ENCODE results near the gene CKMT2.
A peak's percentile ranks its signal among the peaks of the same experiment; 100 is the strongest.

CKMT2 gene

DNA sequence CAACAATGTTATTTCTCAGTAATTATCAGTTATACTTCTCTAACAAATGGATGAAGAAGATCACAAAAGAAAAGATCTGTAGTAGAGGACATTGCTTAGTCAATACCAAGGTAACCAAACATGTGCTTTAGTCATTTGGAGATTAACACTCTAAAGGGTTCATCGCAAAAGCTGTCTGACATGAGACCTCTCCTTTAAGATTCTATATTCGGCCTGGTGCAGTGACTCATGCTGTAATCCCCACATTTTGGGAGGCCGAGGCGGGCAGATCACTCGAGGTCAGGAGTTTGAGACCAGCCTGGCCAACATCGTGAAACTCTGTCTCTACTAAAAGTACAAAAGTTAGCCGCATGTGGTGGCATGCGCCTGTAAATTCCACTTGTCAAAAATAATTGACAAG is 18.3 kb upstream of the CKMT2 start:
- DNase-seq (ENCODE audit: insufficient read length, low spot score) (no peak), FAIRE-seq (no peak)

DNA sequence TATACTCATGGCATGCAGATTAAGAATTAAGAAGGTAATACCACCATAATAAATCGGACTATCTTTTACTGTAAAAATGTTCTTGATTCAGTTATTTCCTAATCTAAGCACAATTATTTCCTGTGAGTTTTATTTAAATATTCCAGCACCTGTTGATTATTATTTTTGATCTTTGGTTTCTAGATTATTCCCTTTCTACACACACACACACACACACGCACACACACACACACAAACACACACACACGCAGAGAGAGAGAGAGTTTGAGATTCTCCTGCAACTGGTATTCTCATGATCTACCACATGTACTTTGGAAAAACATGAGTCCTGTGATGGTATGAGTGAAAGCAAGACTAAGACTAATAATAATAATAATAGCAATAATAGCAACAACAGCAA is 17.0 kb upstream of the CKMT2 start:
- DNase-seq (ENCODE audit: insufficient read length, low spot score) (no peak), FAIRE-seq (no peak)

DNA sequence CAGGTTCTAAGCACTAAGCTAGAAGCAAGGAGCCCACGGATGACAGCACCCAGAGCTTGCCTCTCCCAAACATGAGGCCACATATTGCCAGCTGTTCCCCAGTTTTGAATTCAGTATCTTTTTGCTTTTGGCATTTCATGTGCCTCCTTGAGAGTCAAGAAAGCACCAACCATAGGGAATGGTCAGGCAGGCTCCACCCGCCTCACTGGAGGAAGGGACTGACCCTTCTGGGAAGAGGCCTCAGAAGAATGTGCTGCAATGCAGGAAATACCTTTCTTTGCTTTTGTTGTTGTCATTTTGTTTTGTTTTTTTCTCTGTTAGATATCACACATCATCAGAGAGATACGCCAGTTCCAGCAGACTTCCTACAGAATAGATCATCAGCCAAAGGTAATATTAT is 13.7 kb upstream of the CKMT2 start:
- DNase-seq (ENCODE audit: insufficient read length, low spot score) (no peak), FAIRE-seq (no peak)

DNA sequence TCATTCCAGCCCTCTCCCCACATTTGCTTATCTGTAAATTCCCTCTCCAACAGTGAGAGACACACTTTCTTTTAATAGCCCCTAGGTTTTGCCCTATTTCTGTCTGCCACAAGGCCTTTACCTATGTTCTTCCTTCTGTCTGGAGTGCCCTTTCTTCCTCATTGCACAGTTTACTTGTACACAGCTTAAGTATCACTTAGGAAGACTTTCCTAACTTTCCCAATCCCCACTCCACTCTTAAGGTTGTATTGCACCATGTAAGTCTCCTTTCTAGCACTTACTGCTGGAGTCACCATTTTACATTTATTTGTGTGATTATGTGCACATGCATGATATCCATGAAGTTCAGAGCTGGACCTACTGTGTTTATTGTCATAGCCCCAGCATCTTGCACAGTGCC is 10.8 kb upstream of the CKMT2 start:
- DNase-seq (ENCODE audit: insufficient read length, low spot score) (no peak), FAIRE-seq (no peak)

DNA sequence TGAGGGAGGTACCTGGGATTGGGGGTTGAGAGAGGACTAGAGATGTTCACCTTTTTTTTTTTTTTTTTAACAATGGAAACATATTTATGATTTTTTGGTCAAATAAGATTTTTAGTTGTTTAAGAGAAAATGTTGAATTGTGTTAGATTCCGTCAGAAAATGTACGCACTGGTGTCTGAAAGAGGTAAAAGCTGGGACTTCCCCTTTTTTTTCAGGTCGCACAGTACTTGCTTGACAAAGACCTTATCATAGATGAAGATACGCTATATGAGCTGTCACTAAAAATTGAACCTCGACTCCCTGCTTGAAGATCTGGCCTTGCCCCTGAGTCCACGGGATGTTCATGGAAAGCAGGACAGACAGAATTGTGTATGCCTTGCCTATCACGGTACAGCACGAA is 7.7 kb upstream of the CKMT2 start:
- DNase-seq (ENCODE audit: insufficient read length, low spot score) (no peak), FAIRE-seq (no peak)

DNA sequence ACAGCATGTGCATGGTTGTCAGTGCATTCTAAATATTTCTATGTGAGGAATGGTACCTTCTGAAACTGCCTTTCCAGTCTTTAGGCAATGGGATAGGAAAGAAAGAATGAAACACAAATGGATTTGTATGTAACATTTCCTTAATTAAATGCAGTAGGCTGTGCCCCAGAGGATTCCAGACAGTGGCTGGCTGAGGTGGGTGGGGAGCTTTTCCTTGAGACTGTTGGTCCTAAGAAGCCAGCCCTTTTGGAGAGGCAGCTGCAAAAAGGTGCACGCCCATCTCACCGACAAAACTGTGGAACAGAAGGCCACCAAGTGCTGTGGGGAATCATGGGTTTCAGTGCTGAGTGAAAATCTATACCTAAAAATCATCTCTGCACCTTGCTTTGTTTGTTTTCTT is 6.8 kb upstream of the CKMT2 start:
- no peak for DNase-seq (ENCODE audit: insufficient read length, low spot score)
- FAIRE-seq: no peak

DNA sequence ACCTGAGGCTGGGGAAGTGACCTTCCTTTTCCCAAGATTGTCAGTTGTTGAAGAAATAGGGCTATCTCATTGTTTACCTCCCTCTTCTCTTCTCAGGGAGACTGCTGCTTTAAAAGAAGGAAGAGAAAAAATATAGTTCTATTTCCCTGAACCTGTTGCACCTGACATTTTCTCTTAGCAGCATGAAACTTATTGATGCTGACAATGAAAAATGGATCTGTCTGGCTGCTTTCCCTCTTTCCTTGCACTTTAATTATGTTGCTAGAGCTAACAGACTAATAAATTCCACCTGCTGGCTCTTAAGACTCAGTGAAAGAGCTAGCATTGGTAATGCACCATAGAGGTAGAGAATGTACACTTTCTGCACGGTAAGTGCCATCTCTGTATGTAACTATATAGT is 6.2 kb upstream of the CKMT2 start:
- no peak for FAIRE-seq
- no peak for DNase-seq (ENCODE audit: insufficient read length, low spot score)

DNA sequence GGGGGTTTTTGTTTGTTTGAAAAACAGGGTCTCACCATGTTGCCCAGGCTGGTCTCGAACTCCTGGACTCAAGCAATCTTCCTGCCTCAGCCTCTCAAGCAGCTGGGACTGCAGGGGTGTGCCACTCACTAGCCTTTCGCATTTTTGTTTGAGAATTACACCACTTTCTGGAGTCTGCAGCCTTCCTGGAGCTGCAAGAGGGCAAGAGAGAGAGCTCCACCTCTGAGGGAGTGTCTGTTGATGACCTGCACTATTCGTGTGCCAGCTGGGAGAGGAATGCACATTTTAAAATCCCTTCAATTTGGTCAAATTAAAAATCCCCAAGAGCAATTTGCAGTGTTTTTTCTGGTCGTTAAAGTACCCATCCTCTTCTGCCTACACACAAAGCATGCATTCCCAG is 5.0 kb upstream of the CKMT2 start:
- DNase-seq (ENCODE audit: insufficient read length, low spot score) (no peak), FAIRE-seq (no peak)

DNA sequence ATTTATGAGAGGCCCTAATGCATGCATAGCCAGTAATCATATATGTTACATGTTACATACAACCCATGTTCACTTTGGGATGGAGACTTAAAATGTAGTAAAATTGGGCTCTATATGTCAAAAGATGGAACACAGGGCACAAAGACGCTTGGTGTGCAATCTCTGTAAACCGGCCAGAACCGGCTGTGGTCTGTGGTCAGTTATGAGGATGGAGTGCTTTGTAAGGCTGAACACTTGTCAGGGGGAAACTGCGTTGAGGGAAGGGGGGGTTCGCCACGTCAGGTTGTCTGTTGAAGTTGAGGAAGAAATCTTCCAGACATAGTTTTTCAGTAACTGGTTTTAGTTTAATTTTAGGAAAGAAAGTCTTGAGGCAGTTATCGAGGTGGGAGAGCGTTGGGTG is 2.7 kb upstream of the CKMT2 start:
- DNase-seq (ENCODE audit: insufficient read length, low spot score) (no peak), FAIRE-seq (no peak)

DNA sequence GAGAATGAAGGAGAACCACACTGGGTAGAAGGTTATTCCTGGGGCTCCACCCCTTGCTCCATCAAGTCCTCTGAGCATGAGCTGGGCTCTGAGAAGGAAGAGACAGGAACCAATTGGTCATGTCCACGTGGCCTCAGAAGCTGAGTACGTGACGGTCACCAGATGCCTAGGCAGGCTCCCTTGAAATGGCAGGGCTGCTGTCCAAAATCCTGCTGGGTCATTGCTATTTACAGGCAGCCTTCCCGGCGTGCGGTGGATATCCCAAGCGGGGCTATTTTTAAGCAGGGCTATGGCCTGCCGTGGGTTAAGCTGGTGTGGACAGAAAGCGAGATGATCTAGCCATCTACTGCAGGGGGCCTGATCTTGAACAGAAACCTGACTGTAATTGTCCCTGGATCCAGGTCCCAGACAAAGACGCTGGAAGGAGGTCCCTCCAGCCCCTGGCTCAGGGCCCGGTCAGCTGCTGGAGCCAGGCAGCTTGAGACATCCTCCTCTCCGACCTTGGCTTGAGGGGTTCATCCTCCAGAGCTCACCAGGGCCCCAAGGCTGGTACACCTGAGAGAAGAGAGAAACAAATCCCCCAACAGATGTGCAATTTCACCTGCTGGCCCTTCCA is 550 bp upstream of the CKMT2 start:
- no peak for DNase-seq (ENCODE audit: insufficient read length, low spot score)
- FAIRE-seq: no peak

DNA sequence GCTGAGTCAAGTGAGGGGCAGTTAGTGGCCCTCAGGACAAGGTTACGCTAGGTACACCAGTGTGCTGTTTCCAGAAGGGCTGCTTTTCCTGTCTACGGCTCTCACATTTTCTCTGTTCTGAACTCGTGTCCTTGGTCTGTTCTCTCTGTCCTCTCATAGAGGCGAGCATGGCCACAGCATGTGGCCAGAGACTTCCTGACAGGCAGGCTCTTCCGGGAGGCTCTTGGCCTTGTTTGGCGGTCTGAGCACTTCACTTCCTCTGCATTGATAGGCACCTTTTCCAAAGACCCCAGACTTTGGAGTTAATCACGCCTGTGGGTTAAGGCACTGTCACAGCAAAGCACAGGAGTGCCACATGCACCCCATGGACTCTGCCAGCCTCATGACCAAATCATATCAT is 1.2 kb downstream of the CKMT2 start:
- FAIRE-seq (no peak), DNase-seq (ENCODE audit: insufficient read length, low spot score) (no peak)

DNA sequence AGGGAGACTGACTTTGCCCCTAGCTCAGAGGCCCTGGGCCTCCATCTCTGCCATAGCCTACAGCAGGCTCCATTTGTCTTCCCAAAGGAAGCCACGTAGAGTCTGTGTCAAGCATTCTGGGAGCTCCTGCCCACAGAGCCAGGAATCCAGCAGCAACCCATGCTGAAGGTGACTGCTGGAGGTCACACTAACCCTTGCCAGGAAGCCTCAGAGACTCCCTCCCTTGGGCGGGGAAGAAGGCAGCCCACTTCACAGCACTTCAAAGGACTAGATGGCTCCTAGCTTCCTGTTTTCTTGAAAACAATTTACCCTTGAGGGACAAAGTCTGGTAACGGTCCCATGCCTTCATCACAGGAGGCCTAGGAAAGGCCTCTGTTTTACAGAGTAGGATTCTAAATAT is 1.7 kb downstream of the CKMT2 start:
- no peak for FAIRE-seq
- DNase-seq (ENCODE audit: insufficient read length, low spot score): no peak

DNA sequence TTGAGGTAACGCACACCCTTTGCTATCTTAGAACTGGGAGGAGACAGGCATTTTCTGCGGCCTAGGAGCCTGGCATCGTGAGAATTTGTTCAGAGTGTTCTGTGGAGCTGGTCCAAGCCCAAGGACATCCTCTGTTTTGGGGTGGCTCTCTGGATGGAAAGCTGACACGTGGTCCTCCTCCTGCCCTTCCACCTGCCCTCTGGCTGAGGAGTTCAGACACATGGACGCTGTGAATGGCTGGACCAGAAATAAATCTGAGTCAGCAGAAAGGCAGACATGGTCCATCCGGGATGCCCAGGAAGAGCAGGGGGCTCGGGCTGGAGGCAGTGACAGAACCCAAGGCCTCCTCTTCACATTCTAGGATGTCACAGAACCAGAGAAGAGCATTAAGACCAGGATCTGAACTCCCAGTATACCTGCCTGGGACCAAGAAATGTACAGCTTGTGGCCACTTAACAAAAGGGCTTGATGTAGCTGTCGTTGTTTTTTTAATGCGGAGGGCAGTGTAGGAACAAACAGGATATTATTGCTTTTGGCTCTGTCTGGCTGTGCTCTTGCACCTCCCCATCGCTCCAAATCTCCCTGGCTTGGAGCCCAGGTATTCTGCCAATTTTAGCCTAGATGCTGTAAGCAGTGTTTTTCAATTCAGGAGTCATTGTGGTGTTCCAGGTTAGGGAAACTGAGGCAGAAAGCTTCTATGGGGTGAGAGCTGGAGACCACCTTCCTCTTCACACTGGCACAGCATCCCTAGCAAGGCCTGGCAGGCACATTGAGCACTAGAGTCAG is 2.4 kb downstream of the CKMT2 start:
- no peak for FAIRE-seq
- no peak for DNase-seq (ENCODE audit: insufficient read length, low spot score)

DNA sequence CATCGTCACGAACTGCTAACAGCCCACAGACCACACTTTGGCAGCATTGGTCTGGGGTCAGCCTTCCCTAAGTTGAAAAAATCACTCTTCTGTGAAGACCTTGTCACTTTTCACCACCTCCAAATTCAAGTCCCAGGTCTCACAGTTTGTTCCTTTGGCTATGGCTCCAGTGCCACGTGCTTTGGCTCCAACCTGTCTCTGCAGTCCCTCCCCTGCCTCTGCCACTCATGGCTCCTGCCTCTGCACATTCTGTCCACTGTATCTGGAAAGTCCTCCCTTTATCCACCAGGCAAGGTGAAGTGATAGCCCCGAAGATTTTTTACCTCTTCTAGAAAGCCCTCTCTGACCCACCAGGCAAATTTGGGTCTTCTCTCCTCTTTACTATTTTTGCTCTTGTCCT is 5.3 kb downstream of the CKMT2 start:
- DNase-seq (ENCODE audit: insufficient read length, low spot score) (no peak), FAIRE-seq (no peak)

DNA sequence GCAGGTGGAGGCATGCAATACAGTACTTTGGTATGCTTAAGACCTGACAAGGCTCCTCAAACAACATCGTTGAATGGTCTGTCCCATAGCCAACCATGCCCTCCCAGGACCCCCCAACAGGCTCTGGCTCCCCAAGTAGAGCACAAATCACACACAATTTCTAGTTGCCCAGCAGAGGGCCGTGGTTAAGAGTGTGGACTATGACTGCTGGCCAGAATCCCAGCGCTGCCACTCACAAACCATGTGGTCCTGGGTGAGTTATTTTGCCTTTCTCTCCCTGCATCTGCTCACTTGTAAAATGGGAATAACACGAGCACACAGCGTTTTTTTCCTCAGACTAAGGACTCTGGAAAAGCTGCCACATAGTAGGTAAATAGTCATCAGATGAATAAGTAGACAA is 6.5 kb downstream of the CKMT2 start:
- DNase-seq (ENCODE audit: insufficient read length, low spot score): no peak
- FAIRE-seq: no peak

DNA sequence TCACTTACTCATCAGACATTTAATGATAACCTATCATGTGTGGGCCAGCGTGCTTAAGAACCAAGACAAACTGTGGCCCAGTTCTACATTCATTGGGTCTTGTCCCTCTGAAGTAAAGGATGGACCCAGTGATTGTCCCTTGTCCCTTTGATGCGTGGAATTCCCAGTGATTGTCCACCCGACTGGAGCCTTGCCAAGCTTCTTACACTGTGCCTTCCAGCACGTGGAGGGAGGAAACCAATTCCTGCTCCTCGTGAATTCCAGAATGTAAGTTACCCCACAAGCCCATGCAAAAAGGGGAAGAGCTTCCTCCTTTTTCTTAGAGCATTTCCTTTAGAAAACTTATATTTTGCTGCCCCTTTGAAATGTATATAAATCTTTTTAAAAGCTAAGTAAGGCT is 7.9 kb downstream of the CKMT2 start:
- no peak for DNase-seq (ENCODE audit: insufficient read length, low spot score)
- no peak for FAIRE-seq

DNA sequence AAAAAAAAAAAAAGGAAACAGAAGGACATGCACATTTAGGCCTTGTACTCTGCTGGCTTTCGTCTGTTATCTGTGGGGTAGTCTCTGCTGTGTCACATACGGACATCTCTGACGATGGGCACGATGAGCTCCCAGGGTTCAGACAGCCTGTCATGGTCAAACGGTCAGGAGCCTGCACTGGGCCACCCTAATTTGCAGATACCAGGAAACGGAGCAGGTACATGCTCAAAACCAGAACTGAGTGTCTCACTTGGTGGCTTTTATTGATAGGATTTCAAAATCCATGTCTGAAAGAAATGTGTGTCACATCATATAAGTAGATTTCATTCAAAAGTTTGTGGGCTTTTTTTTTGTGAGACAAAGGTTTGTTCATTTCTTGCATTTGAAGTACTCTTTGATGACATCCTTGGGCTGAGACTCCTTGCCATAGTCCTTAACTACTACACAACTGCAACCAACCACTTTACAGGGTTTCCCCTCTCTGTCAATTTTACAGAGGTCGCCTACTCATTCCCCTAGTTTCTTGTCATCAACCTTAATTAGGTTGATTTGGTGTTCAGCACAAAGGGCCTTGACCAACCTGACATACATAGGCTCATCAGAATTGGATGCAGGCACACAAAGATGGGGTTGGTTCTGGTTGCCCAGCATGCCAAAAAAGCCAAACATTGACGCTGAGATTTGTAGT is 9.0 kb downstream of the CKMT2 start:
- DNase-seq (ENCODE audit: insufficient read length, low spot score): no peak
- no peak for FAIRE-seq

DNA sequence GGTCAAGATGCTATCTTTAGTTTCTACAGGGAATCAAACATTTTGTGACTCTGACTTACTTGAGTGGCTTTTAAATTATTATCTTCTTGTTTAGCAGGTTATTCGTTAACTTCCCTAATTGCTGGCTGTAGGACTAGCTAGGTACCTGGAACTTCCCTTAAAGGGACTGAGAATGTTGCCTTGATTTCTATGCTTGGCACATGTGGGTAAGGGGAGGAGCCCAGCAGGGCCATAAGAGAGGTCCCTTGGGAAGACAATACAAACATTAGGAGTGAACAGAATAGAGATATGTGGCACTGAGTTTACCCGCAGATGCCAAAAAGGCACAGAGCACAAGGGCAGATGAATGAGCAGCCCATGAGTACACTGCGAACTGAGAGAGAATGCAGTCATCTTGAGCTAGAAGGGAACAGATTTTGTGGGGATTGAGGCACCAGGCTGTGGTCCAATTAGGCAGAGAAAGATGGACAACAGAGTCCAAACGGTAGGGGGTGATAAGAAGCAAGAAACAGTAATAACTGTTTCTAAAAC is 9.8 kb downstream of the CKMT2 start:
- DNase-seq (ENCODE audit: insufficient read length, low spot score) (no peak), FAIRE-seq (no peak)

DNA sequence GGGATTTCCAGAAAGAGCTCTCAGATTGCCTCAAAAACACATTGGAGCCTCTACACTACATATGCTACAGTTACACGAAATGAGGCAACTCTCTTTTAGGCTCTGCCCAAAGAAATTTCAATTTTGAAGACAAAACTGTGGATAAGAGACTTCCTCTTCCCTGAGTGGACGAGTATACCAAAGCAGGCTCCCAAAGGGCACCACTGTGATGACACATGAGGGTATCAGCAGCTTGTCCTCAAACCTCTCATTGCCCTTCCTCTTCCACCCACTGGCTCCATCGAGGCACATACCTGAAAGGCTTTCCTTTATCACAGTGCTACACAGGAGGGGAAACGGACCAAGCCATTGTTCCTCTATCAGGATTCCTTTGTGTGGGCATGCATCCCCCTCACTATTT is 11.3 kb downstream of the CKMT2 start:
- peak; percentile 4 for FAIRE-seq
- no peak for DNase-seq (ENCODE audit: insufficient read length, low spot score)

DNA sequence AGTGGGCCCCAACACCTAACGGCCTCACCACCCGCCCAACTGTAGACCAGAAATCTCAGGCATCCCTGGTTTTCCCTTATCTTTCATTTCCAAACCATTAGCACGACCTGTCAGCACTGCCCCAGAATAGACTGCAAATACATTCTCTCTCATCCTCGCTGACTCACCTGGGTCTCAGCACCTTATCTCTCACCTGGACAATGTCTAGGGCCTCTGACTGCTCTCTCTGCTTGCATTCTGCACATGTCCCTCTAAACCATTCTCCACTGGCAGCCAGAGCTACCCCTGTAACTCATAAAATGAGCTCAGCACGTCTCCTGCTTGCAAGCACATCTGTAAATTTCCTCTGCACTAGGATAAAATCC is 12.7 kb downstream of the CKMT2 start:
- DNase-seq (ENCODE audit: insufficient read length, low spot score): no peak
- no peak for FAIRE-seq

DNA sequence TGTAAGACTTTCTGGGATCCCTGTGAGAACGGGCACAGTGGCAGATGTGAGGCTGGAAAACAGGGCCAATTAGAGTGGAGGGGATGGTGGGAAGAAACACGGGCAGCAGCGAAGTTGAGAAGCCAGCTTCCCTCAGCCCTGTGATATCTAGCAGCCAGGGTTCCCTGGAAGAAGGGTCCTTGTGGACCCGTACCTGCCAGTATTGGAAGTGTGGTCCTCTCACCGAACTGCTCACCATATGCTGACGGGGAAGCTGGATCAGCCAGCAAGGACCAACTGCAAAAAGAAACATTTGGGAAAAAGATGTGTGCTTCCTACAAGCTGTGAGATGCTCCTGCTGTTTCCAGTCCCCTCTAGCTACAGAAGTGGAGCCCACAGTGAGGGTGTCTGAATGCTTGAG is 13.6 kb downstream of the CKMT2 start:
- DNase-seq (ENCODE audit: insufficient read length, low spot score) (no peak), FAIRE-seq (no peak)

DNA sequence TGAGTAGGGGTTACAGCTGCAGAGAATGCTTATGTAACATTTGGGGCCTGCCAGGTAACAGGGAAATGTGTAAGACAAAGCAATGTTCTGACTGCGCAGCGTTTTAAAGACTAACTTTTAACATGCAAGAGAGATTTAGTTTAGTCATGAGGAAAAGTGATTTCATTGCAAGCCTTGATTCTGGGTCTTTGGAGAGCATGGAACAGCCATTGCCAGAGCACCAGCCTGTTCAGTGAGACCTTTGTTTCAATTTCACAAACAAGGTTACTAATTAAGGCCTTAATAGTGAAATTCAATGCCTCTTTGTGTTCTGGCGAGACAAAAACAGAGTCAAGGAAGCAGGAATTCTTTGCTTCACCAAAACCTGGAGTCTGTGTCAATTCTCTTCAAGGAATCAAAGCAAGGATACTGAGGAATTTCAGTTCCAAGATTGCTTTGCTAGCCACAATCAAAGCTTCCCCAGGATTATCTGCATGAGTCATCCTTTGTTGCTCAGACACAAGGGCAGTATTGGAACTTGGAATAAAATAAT is 14.4 kb downstream of the CKMT2 start:
- DNase-seq (ENCODE audit: insufficient read length, low spot score): no peak
- FAIRE-seq: no peak

Measured in GM19239 (cell line).